Esophagus muscularis mucosa (tissue), 3 donors: ENCODE results near the gene ALPL.

Experiments
- EP300 ChIP-seq: sonication (generic); formaldehyde crosslinking; IDR thresholded peaks from one replicate; pipeline ENCODE4 v1.6.1; 2017; ENCODE audit warnings: antibody characterized with exemption
- TF ChIP-seq, protein P1 (sequence below), 3 experiments: fragments of 200-600 bp in 2 of 3; fragments of 450-650 bp in 1 of 3; sonication (generic) in 2 of 3; IDR thresholded peaks; one replicate each; pipeline ENCODE4 v1.5.1; 2017 to 2019; ENCODE audit warnings: antibody characterized with exemption in 3 of 3, mild to moderate bottlenecking in 2 of 3, moderate library complexity in 1 of 3

DNA sequence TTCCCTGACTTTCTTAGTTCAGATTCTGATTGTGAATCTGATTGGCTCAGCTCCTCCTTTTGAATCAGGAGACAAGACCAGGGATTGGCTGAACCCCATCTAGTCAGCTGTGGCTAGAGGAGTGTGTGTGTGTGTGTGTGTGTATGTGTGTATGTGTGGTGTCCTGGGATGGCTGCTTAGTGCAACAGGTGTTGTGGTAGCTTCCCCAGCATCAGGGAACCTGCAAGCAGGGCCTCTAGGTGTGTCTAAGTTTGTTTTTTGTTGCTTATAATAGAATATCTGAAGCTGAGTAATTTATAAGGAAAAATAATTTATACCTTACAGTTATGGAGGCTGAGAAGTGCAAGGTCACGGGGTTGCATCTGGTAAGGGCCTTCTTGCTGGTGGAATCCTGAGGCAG, 13.2 kb upstream of the ALPL start:
- TF ChIP-seq, protein P1, sequence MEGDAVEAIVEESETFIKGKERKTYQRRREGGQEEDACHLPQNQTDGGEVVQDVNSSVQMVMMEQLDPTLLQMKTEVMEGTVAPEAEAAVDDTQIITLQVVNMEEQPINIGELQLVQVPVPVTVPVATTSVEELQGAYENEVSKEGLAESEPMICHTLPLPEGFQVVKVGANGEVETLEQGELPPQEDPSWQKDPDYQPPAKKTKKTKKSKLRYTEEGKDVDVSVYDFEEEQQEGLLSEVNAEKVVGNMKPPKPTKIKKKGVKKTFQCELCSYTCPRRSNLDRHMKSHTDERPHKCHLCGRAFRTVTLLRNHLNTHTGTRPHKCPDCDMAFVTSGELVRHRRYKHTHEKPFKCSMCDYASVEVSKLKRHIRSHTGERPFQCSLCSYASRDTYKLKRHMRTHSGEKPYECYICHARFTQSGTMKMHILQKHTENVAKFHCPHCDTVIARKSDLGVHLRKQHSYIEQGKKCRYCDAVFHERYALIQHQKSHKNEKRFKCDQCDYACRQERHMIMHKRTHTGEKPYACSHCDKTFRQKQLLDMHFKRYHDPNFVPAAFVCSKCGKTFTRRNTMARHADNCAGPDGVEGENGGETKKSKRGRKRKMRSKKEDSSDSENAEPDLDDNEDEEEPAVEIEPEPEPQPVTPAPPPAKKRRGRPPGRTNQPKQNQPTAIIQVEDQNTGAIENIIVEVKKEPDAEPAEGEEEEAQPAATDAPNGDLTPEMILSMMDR (IDR thresholded peaks at IDR 0.05): no peak
- no peak for TF ChIP-seq EP300
